ENCODE results near the gene INTS4. TPM values are rescaled to one million over a fixed set of nuclear protein-coding genes. Genes with fewer than 3 reads are reported as not detected.
"Not testable (repeated sequence)": the region's sequence is repeated elsewhere in the genome, so short reads cannot be mapped to it uniquely, and the experiment has no call there.

INTS4 gene
- total and polyA plus RNA-seq, 10 of the 15 experiments (the other 5 are each of a cell fraction or from before 2014, with no cell fraction given), result 20.2 to 50.5 (median 40.0) TPM

GRCh38 chr11:78030429-78031325 is 36.2 kb upstream of the INTS4 start:
- Histone ChIP-seq H3K4me3 (no peak overlapping the region), H3K4me2 (ENCODE audit: control insufficient read depth, insufficient read depth) (no peak overlapping the region), H3K79me2 (ENCODE audit: control insufficient read depth, insufficient read depth, low read length) (no peaks in the 10 kb centered on the region), H3K4me1 (ENCODE audit: control insufficient read depth, insufficient read depth, low read length) (peaks cover 6% of the 10 kb centered on the region), H4K20me1 (ENCODE audit: control insufficient read depth, insufficient read depth) (no peaks in the 10 kb centered on the region), H3K9me3 (replicated peaks; ENCODE audit: control insufficient read depth, insufficient read depth, low read length) (no peaks in the 10 kb centered on the region), H3K36me3 (ENCODE audit: control insufficient read depth in 2 of 2, insufficient read depth in 2 of 2, low read length in 1 of 2) (no peaks in the 10 kb centered on the region), H3K27ac (ENCODE audit: control insufficient read depth, insufficient read depth) (no peak overlapping the region), H2AFZ (ENCODE audit: control insufficient read depth, low read depth, low read length) (no peak overlapping the region), H3K27me3 (replicated peaks in 1 of 2; ENCODE audit: control insufficient read depth in 2 of 2, insufficient read depth in 2 of 2, low read length in 1 of 2) (no peaks in the 10 kb centered on the region), H3K9ac (ENCODE audit: control insufficient read depth, insufficient read depth, low read length) (no peak overlapping the region)
- ChIA-PET SMC1A (ENCODE audit: uncharacterized antibody, unreplicated experiment) (interaction anchor here (0.7 to 1.5 kb wide), 3 partner anchors 9 to 1616 kb away, joined by 3 to 5 read pairs (median 5); no protein-coding TSS in a partner anchor), POLR2A (interaction anchor here (0.6 to 3.5 kb wide), 3 partner anchors 9 to 36 kb away, joined by 5 to 12 read pairs (median 5); no protein-coding TSS in a partner anchor), CTCF (interaction anchor here (0.7 to 3.5 kb wide), 3 partner anchors 16 to 36 kb away, joined by 3 to 17 read pairs (median 9); partner anchors contain the start of gene INTS4), RAD21 (ENCODE audit: unreplicated experiment) (interaction anchor here (0.7 to 1.1 kb wide), 3 partner anchors 9 to 36 kb away, joined by 3 read pairs; no protein-coding TSS in a partner anchor)
- no peak for FAIRE-seq
- WGBS (ENCODE audit: insufficient coverage, insufficient replicate concordance, low lambda C conversion rate, missing lambda C conversion rate), result 42% methylated on average over 7 of the region's 7 CpGs
- no TSS peak for BruUV-seq (replicated peaks)
- in situ Hi-C loops (cut with MboI), result no loop called here
- intact Hi-C loops (cut with micrococcal nuclease; ENCODE audit: unreplicated experiment), result no loop called here
- no peak for DNase-seq (ENCODE audit: low read depth, low spot score)
- TF ChIP-seq RELA (IDR thresholded peaks at IDR 0.05; ENCODE audit: borderline replicate concordance, partially characterized antibody) (no peak), HCFC1 (IDR thresholded peaks at IDR 0.05; ENCODE audit: low read length) (no peak), PAX5 (IDR thresholded peaks at IDR 0.05; ENCODE audit: borderline replicate concordance, low read depth, low read length) (no peak), TAF1 (IDR thresholded peaks at IDR 0.05; ENCODE audit: borderline replicate concordance, low read depth, low read length) (no peak), WRNIP1 (IDR thresholded peaks at IDR 0.05; ENCODE audit: borderline replicate concordance, low read depth, low read length) (no peak), STAT1 (conservative IDR thresholded peaks at IDR 0.05) (no peak), TBL1XR1 (IDR thresholded peaks at IDR 0.05; ENCODE audit: low read depth, low read length) (no peak), PRDM15 (CRISPR knock-in tag; IDR thresholded peaks at IDR 0.05) (no peak), MTA3 (IDR thresholded peaks at IDR 0.05; ENCODE audit: borderline replicate concordance, low read length) (no peak)
- no peak for ATAC-seq

- BruUV-seq (replicated peaks); H3K4me1 ChIP-seq (ENCODE audit: control insufficient read depth, insufficient read depth, low read length); H3K9ac ChIP-seq (ENCODE audit: control insufficient read depth, insufficient read depth, low read length); H3K36me3 ChIP-seq (ENCODE audit: control insufficient read depth in 2 of 2, insufficient read depth in 2 of 2, low read length in 1 of 2); in situ Hi-C loops (cut with MboI); H3K4me3 ChIP-seq; H3K27me3 ChIP-seq (replicated peaks in 1 of 2; ENCODE audit: control insufficient read depth in 2 of 2, insufficient read depth in 2 of 2, low read length in 1 of 2); H3K4me2 ChIP-seq (ENCODE audit: control insufficient read depth, insufficient read depth); SMC1A ChIA-PET (ENCODE audit: uncharacterized antibody, unreplicated experiment); DNase-seq (ENCODE audit: low read depth, low spot score); H3K27ac ChIP-seq (ENCODE audit: control insufficient read depth, insufficient read depth); H2AFZ ChIP-seq (ENCODE audit: control insufficient read depth, low read depth, low read length); CTCF ChIA-PET; FAIRE-seq; ATAC-seq; POLR2A ChIA-PET; H3K79me2 ChIP-seq (ENCODE audit: control insufficient read depth, insufficient read depth, low read length); H4K20me1 ChIP-seq (ENCODE audit: control insufficient read depth, insufficient read depth); H3K9me3 ChIP-seq (replicated peaks; ENCODE audit: control insufficient read depth, insufficient read depth, low read length); intact Hi-C loops (cut with micrococcal nuclease; ENCODE audit: unreplicated experiment): not testable (repeated sequence)
- RAD21 ChIA-PET (ENCODE audit: unreplicated experiment), result interaction anchor here (1.2 kb wide), 1 partner anchor 15 kb away, joined by 4 read pairs; no protein-coding TSS in a partner anchor
- WGBS (ENCODE audit: insufficient coverage, insufficient replicate concordance, low lambda C conversion rate, missing lambda C conversion rate), result 79% methylated on average over 7 of the region's 9 CpGs
Measured at GRCh38 chr11:78028423-78028822, 34.0 kb upstream of the INTS4 start.

Data from GM12878 (cell line).